ENCODE data around the gene DRD4. TPM values are rescaled to one million over a fixed set of nuclear protein-coding genes. Genes with fewer than 3 reads are reported as not detected.

The DRD4 gene
- total RNA-seq, 1 donor from 2014 or later = 0.81 TPM

Other genes with a start within 250 kb of the DRD4 start
- gene PKP3, start 243.1 kb upstream of the DRD4 start, total RNA-seq = 0.83 TPM
- 33.3 TPM for gene SIGIRR, start 222.3 kb upstream of the DRD4 start, total RNA-seq
- gene ANO9, start 195.3 kb upstream of the DRD4 start, total RNA-seq = 0.38 TPM
- 24.9 TPM for gene PTDSS2, start 187.0 kb upstream of the DRD4 start, total RNA-seq
- 158 TPM for gene RNH1, start 130.0 kb upstream of the DRD4 start, total RNA-seq
- gene HRAS, start 101.7 kb upstream of the DRD4 start, total RNA-seq = 75.9 TPM
- 0.38 TPM for gene LRRC56, start 99.7 kb upstream of the DRD4 start, total RNA-seq
- gene LMNTD2, start 76.5 kb upstream of the DRD4 start, total RNA-seq = 0.40 TPM
- gene RASSF7, start 76.3 kb upstream of the DRD4 start, total RNA-seq = 2.6 TPM
- 20.9 TPM for gene PHRF1, start 60.8 kb upstream of the DRD4 start, total RNA-seq
- gene IRF7, start 21.3 kb upstream of the DRD4 start, total RNA-seq = 9.7 TPM
- gene CDHR5, start 12.3 kb upstream of the DRD4 start, total RNA-seq = not detected
- not detected for gene SCT, start 10.1 kb upstream of the DRD4 start, total RNA-seq
- gene DEAF1, start 58.0 kb downstream of the DRD4 start, total RNA-seq = 21.3 TPM
- 15.5 TPM for gene TMEM80, start 58.5 kb downstream of the DRD4 start, total RNA-seq
- gene EPS8L2, start 69.0 kb downstream of the DRD4 start, total RNA-seq = 2.3 TPM
- gene TALDO1, start 110.2 kb downstream of the DRD4 start, total RNA-seq = 92.4 TPM
- gene GATD1, start 140.2 kb downstream of the DRD4 start, total RNA-seq = 38.7 TPM
- 0.65 TPM for gene CEND1, start 152.8 kb downstream of the DRD4 start, total RNA-seq
- gene SLC25A22, start 161.0 kb downstream of the DRD4 start, total RNA-seq = 4.7 TPM
- 12.1 TPM for gene PIDD1, start 168.0 kb downstream of the DRD4 start, total RNA-seq
- gene RPLP2, start 172.7 kb downstream of the DRD4 start, total RNA-seq = 781 TPM
- 209 TPM for gene PNPLA2, start 181.6 kb downstream of the DRD4 start, total RNA-seq
- gene CRACR2B, start 190.7 kb downstream of the DRD4 start, total RNA-seq = 12.2 TPM
- 625 TPM for gene CD151, start 195.7 kb downstream of the DRD4 start, total RNA-seq
- 202 TPM for gene POLR2L, start 205.3 kb downstream of the DRD4 start, total RNA-seq
- gene TSPAN4, start 205.6 kb downstream of the DRD4 start, total RNA-seq = 27.9 TPM